NOMO-1 treated with DMSO at 0.1 percent for 48 hours (cell line): ENCODE data around the gene CEP43.

Experiments used
- DNase-seq: peaks from one replicate; lab custom pipeline; 2025; ENCODE audit not compliant: unreplicated experiment; lab: John Stamatoyannopoulos, UW

CEP43 gene

DNA sequence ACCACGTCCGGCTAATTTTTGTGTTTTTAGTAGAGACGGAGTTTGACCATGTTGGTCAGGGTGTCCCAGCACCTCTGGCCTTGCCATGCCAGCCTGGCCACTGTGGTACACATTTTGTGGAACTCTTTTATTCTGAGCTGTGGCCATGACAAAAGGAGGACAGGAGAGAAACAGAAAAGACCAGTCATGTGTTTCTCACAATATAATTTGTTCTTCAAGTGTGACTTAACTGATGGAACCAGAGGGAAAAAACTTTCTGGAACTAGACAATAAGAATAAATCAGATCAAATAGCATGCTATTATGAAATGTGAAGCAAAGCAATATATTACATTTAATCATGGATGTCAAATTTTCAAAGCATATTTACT, 38.6 kb upstream of the CEP43 start:
- DNase-seq: no peak

DNA sequence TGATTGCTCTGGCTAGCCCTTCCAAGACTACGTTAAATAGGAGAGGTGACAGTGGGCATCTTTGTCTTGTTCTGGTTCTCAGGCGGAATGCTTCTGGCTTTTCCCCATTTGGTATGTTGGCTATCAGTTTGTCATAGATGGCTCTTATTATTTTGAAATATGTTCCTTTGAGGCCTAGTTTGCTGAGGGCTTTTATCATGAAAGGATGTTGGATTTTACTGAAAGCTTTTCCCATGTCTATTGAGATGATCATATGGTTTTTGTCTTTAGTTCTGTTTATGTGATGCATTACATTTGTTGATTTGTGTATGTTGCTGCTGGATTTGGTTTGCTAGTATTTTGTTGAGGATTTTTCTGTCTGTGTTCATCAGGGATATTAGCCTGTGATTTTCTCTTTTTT, 32.9 kb upstream of the CEP43 start:
- DNase-seq: no peak

DNA sequence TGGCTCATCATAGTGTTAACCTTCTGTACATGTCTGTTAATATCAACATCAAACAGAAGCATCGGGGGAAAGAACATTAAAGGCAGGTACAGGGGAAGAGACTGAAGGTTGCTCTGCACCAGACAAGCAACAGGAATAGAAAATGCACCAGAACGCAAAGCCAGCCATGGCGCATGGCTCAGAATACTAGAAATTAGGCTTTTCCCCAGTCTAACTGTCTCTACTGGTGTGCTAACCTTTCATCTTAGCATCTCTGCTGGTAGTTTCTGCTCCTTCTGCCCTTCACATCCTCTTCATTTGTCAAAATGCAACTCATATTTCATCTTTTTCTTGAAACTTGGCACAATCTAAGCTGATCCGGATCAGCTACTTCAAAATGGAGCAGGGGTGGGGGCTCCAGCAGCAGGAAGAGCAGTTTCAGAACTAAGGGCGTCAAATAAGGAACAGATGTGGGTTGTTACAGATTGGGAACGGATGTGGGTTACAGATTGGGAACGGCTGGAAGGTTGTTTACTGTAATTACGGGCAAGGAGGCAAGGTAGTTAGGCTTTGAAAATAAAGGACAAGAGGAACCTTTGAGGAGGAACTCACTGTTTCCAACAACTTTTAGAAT, 29.7 kb upstream of the CEP43 start:
- no peak for DNase-seq

DNA sequence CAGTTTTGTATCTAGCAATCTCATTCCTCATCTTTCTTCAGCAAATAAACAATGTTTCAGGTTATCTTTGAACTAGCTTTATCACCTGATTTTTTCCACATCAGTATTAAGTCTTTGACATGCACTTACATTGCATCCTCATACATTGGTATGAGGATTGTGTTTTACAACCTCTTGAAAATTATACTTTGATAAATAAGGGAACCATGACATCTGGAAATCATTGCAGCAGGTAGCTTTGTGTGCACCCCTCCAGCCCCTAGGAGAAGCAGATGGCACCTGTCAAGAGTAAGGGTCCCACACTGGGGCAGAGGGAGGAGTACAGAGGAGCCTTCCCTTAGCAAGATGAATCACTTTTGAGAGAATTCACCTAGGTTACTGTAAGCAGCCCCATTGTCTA, 29.1 kb upstream of the CEP43 start:
- DNase-seq: no peak

DNA sequence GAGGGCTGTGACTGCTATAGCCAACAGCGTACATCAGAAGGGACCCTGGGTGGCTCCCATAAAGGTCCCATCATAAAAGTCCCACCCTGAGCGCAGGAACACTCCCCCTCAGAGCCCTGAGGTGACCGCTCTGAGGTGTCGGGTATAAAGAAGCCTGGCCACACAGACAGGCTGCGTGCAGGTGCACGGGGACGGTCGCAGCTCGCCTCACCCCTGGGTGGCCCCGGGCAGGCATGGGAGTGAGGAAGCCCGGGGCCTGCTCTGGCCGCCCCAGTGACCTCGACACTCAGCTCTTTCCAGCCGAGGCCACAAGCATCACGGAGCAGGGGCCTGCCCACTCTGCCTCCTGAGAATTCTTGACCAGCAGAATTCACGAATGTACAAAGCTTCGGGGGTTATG, 28.4 kb upstream of the CEP43 start:
- DNase-seq: no peak

DNA sequence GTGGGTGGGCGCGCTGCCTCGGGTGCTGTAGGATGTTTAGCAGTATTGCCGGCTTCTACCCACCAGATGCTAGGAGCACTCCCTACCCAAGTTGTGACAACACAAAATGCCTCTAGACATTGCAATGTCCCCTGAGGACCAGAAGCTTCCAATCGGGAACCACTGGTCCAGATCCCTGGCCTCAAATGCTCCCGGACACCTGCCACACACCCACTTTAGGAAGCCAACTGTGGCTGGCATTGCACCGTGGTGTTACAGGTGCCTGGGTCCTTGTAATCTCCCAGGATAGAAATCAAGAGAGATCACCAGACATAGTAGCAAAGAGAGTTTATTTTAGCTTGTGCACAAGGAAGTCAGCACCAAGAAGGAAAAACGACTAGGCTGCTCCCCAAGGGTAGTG, 27.9 kb upstream of the CEP43 start:
- DNase-seq: no peak

DNA sequence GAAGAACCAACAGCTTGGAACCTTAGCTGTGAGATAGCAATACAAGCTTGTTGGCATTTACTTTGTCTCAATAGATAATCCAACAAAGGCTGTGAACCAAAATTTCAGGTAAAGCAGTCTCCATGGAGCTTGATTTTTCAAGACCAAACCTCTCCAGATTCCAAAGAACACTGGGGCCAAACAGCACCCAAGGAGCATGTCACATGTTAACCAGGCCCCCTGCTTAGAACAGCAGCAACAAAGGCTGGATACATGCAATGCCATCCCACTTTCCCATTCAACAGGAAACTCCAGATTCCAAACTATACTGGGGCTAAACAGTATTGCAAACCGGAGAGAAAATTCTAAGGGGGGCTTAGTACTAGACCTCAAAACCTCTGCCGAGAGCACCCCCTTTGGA, 27.1 kb upstream of the CEP43 start:
- no peak for DNase-seq

DNA sequence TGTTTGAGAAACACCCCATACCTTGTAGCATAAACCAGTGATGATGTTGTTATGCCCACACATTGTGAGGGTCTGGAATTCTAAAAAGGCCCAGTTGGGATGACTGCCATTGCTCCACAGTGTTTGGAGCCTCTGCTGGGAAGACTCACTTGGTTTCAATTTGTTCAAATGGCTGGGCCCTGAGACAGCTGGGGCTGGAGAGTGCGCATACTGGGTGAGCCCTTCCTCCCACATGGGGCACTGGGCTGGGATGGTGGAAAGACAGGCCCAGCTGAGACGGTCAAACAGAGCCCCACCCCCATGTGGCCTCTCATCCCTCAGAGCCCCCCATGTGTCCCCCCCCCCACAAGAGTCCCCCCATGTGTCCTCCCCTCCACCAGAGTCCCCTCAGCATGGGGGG, 22.6 kb upstream of the CEP43 start:
- no peak for DNase-seq

DNA sequence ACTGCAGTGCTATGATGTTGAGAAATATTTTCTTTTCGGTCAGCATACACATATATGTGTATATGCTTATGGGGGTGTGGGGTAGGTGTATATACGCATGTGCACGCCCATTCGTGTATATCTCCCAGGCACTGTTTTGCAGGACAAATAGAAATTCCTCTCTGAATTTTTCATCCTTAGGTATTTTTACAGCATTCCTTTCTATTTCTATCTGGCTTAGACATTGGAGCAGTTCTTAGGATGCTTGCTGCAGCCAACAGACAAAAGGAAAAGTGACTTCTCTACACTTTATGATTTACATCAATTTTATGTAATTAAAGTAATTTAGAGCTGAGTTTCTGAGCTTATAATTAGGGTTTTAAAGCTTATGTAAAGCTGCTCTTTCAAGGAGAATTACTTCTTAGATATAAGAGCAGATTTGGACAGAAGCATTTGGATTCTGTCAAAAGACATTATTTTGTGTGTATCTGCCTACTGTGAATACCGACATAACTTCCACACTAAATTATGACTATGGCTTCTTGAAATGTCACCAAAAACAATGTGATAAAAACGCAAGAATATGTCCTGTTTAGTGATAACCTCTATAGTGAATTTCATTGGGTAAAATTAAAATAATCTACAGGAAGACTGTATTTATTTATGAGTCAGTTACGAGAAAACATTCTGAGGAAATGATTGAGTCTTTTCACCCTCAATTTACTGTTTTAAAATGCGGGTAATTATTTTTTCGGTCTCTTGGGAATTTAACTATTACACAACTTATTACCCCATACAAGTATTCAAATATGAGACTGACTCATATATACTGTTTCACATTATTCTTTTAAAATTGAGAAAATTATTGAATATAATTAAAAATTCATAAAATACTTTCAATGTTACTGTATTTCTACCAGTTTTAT, 21.3 kb upstream of the CEP43 start:
- no peak for DNase-seq

DNA sequence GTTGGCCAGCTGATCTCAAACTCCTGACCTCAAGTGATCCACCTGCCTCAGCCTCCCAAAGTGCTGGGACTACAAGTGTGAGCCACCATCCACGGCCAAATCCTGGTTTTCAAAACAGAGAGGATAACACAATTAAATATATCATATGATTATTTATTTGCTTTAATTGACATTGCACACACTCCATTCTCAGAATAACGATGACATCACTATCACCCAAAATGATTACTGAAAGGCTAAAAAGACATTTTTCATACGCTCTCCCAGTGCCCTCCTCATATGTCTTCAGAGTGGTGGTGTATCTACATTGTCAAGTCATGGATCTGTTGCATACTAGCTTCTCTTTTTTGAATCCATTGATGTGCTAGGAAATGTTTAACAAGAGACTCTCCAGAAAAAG, 18.5 kb upstream of the CEP43 start:
- DNase-seq: no peak

DNA sequence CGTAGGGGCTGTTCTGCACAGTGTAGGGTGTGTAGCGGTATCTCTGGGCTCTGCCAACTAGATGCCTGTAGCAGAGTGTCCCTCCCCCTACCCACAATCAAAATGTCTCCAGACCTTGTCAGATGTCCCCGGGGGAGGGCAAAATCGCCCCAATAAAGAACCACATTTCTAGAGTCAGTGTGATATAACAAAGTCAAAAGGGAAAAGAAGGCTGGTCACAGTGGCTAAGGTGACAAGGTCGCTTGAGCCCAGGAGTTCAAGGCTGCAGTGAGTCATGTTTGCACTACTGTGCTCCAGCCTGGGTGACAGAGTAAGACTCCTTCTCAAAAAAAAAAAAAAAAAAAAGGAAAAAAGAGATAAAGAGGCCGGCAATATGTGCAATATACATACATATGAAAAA, 11.7 kb upstream of the CEP43 start:
- no peak for DNase-seq

DNA sequence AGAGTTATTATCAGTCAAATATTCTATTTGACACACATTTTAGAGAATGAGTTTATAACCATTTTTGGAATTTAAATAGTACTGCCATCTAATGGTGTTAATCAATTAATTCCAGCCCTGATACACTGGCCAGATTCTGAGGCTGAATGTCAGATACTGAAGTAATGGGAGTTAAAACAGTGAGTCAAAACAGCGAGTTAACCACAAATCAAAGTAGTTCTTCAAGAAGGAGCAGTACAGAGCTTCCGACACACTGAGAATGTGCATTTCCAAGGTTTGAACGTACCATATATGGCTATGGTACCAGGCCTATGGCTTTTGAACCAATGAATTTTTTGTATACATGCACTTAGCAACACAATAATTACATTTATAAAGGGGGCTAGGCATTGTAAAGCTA, 11.3 kb upstream of the CEP43 start:
- no peak for DNase-seq

DNA sequence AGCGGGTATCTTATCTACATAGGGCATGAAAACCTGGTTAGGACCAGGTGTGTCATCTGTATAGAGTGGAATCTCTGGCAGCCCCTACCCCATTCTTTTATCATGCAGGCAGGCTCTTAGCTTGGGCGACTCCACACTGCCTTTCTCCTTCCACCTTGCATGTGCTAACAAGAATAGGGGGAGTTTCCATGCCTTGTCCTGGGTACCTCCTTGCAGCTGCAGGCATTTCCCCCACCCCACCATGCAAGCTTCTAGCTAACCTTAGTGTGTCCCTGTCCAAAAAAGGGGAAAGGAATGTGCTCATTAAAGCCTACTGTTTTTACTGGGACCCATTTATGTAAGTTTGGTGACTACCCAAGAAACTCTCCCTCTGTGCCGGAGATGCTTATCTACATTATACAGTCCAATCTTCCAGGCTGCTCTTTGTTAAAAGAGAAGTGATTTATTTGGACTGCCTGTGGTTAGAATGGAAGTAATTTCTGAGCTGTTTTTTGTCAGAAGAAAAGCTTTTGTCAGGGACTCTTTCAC, 10.5 kb upstream of the CEP43 start:
- no peak for DNase-seq

DNA sequence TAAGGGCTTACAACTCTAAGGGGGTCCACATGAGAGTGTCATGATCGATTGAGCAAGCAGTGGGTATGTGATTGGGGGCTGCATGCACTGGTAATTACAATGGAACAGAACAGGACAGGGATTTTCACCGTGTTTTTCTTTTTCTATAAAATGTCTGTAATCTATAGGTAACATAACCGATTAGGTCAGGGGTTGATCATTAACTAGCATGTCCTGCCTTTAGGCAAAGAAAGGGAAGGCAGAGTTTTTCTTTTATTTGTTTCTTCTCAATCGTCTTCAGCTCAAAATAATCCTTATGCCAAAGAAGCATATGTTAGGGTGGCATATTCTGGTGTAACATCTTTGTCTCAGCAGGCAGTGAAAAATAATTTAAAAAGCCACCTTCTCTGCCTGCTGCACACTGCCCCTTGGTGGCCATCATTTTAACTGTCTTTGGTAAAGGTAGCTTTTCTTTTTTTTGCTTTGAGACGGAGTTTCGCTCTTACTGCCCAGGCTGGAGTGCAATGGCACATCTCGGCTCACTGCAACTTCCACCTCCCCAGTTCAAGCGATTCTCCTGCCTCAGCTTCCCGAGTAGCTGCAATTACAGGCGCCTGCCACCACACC, 9.7 kb upstream of the CEP43 start:
- peak; percentile 40 for DNase-seq

DNA sequence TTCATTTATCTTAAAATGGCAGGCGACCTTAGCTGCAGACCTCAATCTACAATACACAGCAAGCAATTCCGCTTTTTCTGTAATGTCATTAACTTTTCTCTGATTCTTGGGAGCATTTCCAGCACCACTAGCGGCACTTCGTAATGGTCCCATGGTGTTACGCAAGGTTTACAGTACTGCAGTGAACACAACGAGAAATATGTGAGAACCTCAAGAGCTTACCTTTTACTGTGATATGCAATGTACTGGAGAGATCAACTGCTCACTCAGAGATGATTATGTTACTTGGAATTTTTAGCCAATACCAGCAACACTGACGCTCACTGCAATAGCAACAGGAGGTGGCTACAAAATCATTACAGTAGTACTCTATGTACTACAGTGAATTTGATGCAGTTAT, 2.8 kb upstream of the CEP43 start:
- peak; percentile 31 for DNase-seq

DNA sequence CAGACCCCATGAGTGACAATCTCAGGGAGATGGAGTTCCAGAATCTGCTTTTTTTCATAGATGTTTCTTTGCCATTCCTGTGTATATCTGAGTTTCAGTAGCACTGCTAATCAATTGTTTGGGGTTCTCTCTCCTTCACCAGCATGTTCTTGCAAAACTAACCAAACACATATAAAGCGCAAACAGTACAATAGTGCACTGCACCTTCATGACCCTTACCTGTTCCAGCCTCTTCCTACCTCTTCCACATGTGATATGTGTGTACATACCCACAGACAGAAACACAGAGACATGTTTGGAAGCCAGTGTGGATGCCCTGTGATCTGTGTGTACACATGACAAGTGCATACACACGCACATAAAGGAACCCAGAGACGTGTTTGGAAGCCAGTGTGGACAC, 1.8 kb upstream of the CEP43 start:
- DNase-seq: no peak

DNA sequence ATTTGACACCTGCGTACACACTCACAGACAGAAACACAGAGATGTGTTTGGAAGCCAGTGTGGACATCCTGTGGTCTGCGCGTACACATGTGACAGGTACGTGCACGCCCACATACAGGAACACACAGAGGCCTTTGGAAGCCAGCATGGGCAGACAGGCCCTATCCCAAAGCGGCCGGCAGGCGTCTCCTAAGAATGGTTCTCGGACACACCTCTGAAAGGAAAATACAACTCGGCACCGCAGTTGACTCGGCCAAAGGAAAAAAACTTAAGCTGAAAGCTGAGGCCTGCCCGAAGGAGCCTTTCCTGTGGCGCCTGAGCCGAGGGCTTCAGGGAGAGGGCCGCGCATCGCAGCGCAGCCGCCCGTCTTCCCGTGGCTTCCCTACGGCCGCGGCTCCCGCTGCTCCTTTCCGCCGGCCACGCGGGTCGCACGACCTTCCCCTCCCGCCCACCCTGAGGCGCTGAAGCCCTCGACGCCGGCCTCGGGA, 1.4 kb upstream of the CEP43 start:
- DNase-seq: peak; percentile 79

DNA sequence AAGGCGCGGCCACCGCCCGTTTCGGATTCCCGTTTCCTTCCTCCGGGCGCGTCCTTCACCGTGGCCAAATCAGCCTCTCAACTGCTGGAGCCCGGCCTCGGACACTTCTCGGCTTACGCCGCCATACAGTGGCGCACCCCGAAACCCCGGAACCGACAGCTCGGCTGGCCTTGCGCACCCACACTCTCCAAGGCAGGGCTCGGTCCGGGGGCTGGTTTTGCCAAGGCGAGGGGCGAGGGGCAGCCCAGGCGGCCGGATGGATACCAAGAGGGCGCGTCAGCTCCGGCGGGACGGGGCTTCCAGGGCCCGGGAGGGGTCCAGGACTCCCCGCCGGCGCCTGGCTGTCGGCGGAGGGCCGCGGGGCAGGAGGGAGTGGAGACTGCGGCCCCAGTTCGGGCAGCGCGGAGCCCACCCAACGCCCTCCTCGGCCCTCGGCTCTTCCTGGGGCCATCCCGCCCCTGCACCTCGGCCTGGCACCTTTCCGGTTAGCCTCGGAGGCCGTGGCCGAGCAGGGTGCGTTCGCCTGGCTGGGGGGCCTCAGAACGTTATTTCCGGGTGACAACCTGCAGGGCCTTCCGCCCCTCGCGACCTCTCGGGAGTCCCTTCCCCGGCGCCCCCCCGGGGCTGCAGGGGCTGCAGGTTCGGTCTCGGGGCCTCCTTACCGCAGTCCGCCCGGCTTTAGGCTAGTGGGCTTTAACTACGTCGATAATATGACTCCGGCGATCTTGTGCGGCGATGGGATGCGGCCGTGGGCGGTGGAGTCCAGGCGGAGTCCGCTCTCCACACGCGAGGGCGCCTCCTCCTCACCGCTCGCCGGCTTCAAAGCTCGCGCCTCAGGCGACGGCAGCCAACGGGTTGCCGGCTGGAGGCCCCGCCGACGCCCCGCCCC, 697 bp upstream of the CEP43 start:
- DNase-seq: no peak

DNA sequence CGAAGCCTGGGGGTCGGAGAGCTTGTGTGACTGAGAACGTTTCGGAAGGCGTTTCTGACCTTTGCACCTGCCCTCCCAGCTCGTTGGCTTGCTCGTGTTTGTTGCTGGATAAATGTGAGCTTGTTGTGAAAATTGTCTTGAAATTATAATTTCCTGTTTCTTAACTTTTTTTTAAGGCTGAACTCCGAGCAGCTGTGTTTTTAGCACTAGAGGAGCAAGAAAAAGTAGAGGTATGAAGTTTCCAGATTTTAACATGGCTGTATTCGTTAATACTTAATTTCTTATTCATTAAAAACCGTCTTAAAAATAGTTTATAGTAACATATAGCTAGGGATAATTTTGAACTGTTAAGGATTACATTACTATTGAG, 672 bp downstream of the CEP43 start:
- DNase-seq: peak; percentile 18

DNA sequence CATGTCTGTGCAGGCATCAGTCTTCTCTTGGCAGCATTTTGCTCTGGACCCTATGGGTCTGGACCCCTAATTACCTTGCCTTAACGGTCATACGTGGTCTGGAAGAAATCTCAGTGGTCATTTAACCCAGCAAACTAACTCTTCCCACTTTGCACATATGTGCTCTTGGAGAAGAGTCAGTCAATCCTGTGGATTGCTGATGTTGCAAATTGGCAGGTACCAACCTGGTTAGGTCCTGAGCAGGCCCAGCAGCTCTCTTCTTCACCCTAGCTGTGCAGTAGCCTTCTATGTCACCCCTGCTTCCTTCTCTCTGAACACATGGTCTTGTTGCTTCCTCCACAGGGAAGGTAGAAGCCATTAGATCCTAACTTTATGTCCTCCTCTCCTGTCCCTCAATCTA, 1.6 kb downstream of the CEP43 start:
- peak; percentile 7 for DNase-seq
